ENCODE results near the gene TAS2R50. TPM values are rescaled to one million over a fixed set of nuclear protein-coding genes. Genes with fewer than 3 reads are reported as not detected.
A peak's percentile ranks its signal among the peaks of the same experiment; 100 is the strongest.
"Not testable (repeated sequence)": the region's sequence is repeated elsewhere in the genome, so short reads cannot be mapped to it uniquely, and the experiment has no call there.

The TAS2R50 gene, protein sequence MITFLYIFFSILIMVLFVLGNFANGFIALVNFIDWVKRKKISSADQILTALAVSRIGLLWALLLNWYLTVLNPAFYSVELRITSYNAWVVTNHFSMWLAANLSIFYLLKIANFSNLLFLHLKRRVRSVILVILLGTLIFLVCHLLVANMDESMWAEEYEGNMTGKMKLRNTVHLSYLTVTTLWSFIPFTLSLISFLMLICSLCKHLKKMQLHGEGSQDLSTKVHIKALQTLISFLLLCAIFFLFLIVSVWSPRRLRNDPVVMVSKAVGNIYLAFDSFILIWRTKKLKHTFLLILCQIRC
- 1 to 10 TPM in 1 of 2 donors, under 1 TPM in 1; 0.89 to 7.8 TPM for total RNA-seq
- not detected for polyA plus RNA-seq

- no peaks in the 10 kb centered on the region for H3K27me3 ChIP-seq (ENCODE audit: control insufficient read depth in 4 of 4, insufficient read depth in 4 of 4, low read length in 3 of 4)
- H3K36me3 ChIP-seq (ENCODE audit: control insufficient read depth in 4 of 4, insufficient read depth in 3 of 4, low read depth in 1 of 4, low read length in 3 of 4) = peaks cover 0 to 6% (median 0%) of the 10 kb centered on the region in 4 donors
- DNase-seq (ENCODE audit: low spot score) = no peak
- no peak within 1 kb of the TSS for H3K9ac ChIP-seq (ENCODE audit: low read depth in 1 of 2, low read length in 2 of 2)
- no peak within 1 kb of the TSS for H3K27ac ChIP-seq (ENCODE audit: low read depth in 1 of 2, low read length in 2 of 2)
- WGBS = 49% methylated on average over 2 of the region's 2 CpGs
- no peak for TF ChIP-seq HNF4G (IDR thresholded peaks at IDR 0.05)
- TF ChIP-seq, protein P1, sequence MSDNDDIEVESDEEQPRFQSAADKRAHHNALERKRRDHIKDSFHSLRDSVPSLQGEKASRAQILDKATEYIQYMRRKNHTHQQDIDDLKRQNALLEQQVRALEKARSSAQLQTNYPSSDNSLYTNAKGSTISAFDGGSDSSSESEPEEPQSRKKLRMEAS (IDR thresholded peaks at IDR 0.05) = no peak
- TF ChIP-seq YY1 (IDR thresholded peaks at IDR 0.05) = no peak
- TF ChIP-seq NR2F2 (IDR thresholded peaks at IDR 0.05) = no peak
- TF ChIP-seq HNF4A (conservative IDR thresholded peaks at IDR 0.05) = no peak
- H3K4me1 ChIP-seq (ENCODE audit: control insufficient read depth in 4 of 4, insufficient read depth in 4 of 4, low read length in 3 of 4) = no peaks in the 10 kb centered on the region
- peaks cover 0 to 5% (median 0%) of the 10 kb centered on the region in 4 donors for H3K9me3 ChIP-seq (ENCODE audit: control insufficient read depth in 4 of 4, low read length in 3 of 4)
- H3K4me3 ChIP-seq (ENCODE audit: low read depth in 1 of 3, low read length in 3 of 3) = no peak within 1 kb of the TSS
Measured at GRCh38 chr12:10986812-10987211, at the start of gene TAS2R50. Gene TAS2R50 (minus strand): TSS chr12:10986912. CDS start chr12:10986860, 52 bp downstream.

DNA sequence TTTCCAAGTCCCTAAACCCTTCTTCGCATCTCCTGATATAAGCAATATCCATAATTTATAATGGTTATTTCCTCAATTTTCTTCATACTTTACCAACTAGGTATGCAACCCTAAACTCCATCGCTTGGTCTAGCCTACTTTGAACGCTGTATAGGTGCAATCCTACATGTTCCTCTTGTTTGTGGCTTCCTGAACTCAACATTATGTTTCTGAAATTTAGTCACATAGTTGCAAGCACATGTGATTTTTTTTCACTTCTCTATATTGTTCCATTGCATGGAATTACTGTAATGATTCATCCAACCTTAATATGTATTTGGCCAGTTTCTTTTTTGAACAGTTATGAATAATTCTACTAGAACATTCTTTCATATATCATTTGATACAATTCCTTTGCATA lies 47.2 kb upstream of the TAS2R50 start:
- not testable (repeated sequence) for H3K36me3 ChIP-seq (ENCODE audit: control insufficient read depth in 4 of 4, insufficient read depth in 3 of 4, low read depth in 1 of 4, low read length in 3 of 4); H3K27ac ChIP-seq (ENCODE audit: low read depth in 1 of 2, low read length in 2 of 2); H3K27me3 ChIP-seq (ENCODE audit: control insufficient read depth in 4 of 4, insufficient read depth in 4 of 4, low read length in 3 of 4); H3K9me3 ChIP-seq (ENCODE audit: control insufficient read depth in 4 of 4, low read length in 3 of 4); H3K9ac ChIP-seq (ENCODE audit: low read depth in 1 of 2, low read length in 2 of 2); H3K4me3 ChIP-seq (ENCODE audit: low read depth in 1 of 3, low read length in 3 of 3); H3K4me1 ChIP-seq (ENCODE audit: control insufficient read depth in 4 of 4, insufficient read depth in 4 of 4, low read length in 3 of 4); DNase-seq (ENCODE audit: low spot score)
- WGBS = 100% methylated on average over 1 of the region's 3 CpGs

DNA sequence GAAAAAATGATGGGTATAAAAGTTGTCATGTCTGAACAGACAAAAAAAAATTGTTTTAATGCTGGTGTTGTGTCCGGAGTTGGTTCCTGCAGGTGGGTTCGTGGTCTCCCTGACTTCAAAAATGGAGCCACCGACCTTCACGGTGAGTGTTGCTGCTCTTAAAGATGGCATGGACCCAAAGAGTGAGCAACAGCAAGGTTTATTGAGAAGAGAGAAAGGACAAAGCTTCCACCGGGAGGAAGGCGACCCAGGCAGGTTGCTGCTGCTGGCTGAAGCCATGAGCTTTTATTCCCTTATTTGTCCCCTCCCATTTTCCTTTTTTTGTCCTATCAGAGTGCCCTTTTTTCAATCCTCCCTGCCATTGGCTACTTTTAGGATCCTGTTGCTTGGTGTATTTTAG lies 44.6 kb upstream of the TAS2R50 start, which contains the start of gene TAS2R31:
TSS of gene TAS2R31 (minus strand) at position 101 of the 400 bp plus-strand sequence. CDS start at position 29, 72 bp downstream.
- no peaks in the 10 kb centered on the region for H3K27me3 ChIP-seq (ENCODE audit: control insufficient read depth in 4 of 4, insufficient read depth in 4 of 4, low read length in 3 of 4)
- H3K9ac ChIP-seq (ENCODE audit: low read depth in 1 of 2, low read length in 2 of 2) = no peak within 1 kb of the TSS
- H3K27ac ChIP-seq (ENCODE audit: low read depth in 1 of 2, low read length in 2 of 2) = no peak within 1 kb of the TSS
- no peaks in the 10 kb centered on the region for H3K9me3 ChIP-seq (ENCODE audit: control insufficient read depth in 4 of 4, low read length in 3 of 4)
- no peak for DNase-seq (ENCODE audit: low spot score)
- H3K4me1 ChIP-seq (ENCODE audit: control insufficient read depth in 4 of 4, insufficient read depth in 4 of 4, low read length in 3 of 4) = no peaks in the 10 kb centered on the region
- no peak for TF ChIP-seq YY1 (IDR thresholded peaks at IDR 0.05)
- TF ChIP-seq GABPA (IDR thresholded peaks at IDR 0.05 in 1 of 2, conservative IDR thresholded peaks at IDR 0.05 in 1 of 2) = no peak
- TF ChIP-seq NR2F2 (IDR thresholded peaks at IDR 0.05) = no peak
- TF ChIP-seq, protein P1 (IDR thresholded peaks at IDR 0.05) = no peak
- TF ChIP-seq HNF4G (IDR thresholded peaks at IDR 0.05) = no peak
- TF ChIP-seq, protein P2, sequence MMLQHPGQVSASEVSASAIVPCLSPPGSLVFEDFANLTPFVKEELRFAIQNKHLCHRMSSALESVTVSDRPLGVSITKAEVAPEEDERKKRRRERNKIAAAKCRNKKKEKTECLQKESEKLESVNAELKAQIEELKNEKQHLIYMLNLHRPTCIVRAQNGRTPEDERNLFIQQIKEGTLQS (IDR thresholded peaks at IDR 0.05) = no peak
- TF ChIP-seq JUND (IDR thresholded peaks at IDR 0.05) = no peak
- TF ChIP-seq SP1 (IDR thresholded peaks at IDR 0.05) = no peak
- peaks cover 0 to 3% (median under 1%) of the 10 kb centered on the region in 4 donors for H3K36me3 ChIP-seq (ENCODE audit: control insufficient read depth in 4 of 4, insufficient read depth in 3 of 4, low read depth in 1 of 4, low read length in 3 of 4)
- 98% methylated on average over 6 of the region's 6 CpGs for WGBS
- H3K4me3 ChIP-seq (ENCODE audit: low read depth in 1 of 3, low read length in 3 of 3) = no peak within 1 kb of the TSS

- no peak overlapping the region for H3K4me3 ChIP-seq (ENCODE audit: low read depth in 1 of 3, low read length in 3 of 3)
- no peak for DNase-seq (ENCODE audit: low spot score)
- H3K27ac ChIP-seq (ENCODE audit: low read depth in 1 of 2, low read length in 2 of 2) = no peak overlapping the region
- H3K4me1 ChIP-seq (ENCODE audit: control insufficient read depth in 4 of 4, insufficient read depth in 4 of 4, low read length in 3 of 4) = no peaks in the 10 kb centered on the region
- no peaks in the 10 kb centered on the region for H3K9me3 ChIP-seq (ENCODE audit: control insufficient read depth in 4 of 4, low read length in 3 of 4)
- WGBS = 95% methylated on average over 6 of the region's 6 CpGs
- no peak for TF ChIP-seq RXRA (IDR thresholded peaks at IDR 0.05)
- peak in 1 of 2 donors; percentile 20 for TF ChIP-seq RAD21 (IDR thresholded peaks at IDR 0.05)
- no peak overlapping the region for H3K9ac ChIP-seq (ENCODE audit: low read depth in 1 of 2, low read length in 2 of 2)
- peaks cover 0 to 3% (median 2%) of the 10 kb centered on the region in 4 donors for H3K36me3 ChIP-seq (ENCODE audit: control insufficient read depth in 4 of 4, insufficient read depth in 3 of 4, low read depth in 1 of 4, low read length in 3 of 4)
- H3K27me3 ChIP-seq (ENCODE audit: control insufficient read depth in 4 of 4, insufficient read depth in 4 of 4, low read length in 3 of 4) = no peaks in the 10 kb centered on the region
Measured at GRCh38 chr12:11026118-11026517, 39.4 kb upstream of the TAS2R50 start.
